Adrenal gland (tissue), 5 donors: ENCODE results near the gene FOXC2.

Experiments used
- POLR2A ChIP-seq, 2 donors: fragments of 450-650 bp; IDR thresholded peaks; one replicate each; pipeline ENCODE4 v1.6.1; 2017; ENCODE audit warnings: antibody characterized with exemption in 2 of 2, mild to moderate bottlenecking in 2 of 2, moderate library complexity in 1 of 2
- TF ChIP-seq, protein P1 (sequence below), 6 experiments: fragments of 450-650 bp in 4 of 6; fragments of 200-600 bp in 2 of 6; sonication (generic) in 1 of 6; IDR thresholded peaks; 1 replicate in 5 of 6; 2 replicates in 1 of 6; pipeline versions ENCODE4 v1.5.1 to v1.8.0; 2016 to 2021; ENCODE audit warnings: antibody characterized with exemption in 6 of 6, mild to moderate bottlenecking in 2 of 6, moderate library complexity in 1 of 6
- donor health status: DM: no; HTN: no; CAD: no.

DNA sequence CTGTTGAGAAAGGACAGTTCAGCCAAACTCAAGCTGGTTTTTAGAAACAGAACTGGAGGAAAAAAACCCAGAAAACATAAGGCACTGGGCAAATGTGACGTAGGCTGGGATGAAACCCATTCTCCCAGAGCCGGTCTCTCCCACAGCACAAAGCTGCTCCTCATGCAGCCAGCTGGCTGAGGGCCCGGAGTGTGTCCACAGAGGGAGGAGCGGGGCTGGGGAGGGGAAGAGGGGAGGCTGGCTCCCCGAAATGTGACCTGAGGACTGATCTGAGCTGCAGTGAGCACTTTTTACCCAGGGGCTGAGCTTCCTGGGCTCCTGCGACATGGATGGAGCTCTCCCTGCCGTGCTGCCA is 35.5 kb upstream of the FOXC2 start:
- TF ChIP-seq, protein P1, sequence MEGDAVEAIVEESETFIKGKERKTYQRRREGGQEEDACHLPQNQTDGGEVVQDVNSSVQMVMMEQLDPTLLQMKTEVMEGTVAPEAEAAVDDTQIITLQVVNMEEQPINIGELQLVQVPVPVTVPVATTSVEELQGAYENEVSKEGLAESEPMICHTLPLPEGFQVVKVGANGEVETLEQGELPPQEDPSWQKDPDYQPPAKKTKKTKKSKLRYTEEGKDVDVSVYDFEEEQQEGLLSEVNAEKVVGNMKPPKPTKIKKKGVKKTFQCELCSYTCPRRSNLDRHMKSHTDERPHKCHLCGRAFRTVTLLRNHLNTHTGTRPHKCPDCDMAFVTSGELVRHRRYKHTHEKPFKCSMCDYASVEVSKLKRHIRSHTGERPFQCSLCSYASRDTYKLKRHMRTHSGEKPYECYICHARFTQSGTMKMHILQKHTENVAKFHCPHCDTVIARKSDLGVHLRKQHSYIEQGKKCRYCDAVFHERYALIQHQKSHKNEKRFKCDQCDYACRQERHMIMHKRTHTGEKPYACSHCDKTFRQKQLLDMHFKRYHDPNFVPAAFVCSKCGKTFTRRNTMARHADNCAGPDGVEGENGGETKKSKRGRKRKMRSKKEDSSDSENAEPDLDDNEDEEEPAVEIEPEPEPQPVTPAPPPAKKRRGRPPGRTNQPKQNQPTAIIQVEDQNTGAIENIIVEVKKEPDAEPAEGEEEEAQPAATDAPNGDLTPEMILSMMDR (IDR thresholded peaks at IDR 0.05) = no peak
- no peak for TF ChIP-seq POLR2A (IDR thresholded peaks at IDR 0.05)
